Mesothelial cell of epicardium (in vitro differentiated cells): Measurements from ENCODE around the gene NUP188. TPM values are rescaled to one million over a fixed set of nuclear protein-coding genes. Genes with fewer than 3 reads are reported as not detected.
"Not testable (repeated sequence)": the region's sequence is repeated elsewhere in the genome, so short reads cannot be mapped to it uniquely, and the experiment has no call there.

Source experiments
- DNase-seq, 2 experiments: peaks; one replicate each; pipeline ENCODE4 v3.0.0; 2021; ENCODE audit warnings: low spot score in 2 of 2; ENCODE audit not compliant: unreplicated experiment in 2 of 2
- H3K27ac Mint-ChIP-seq: 2 replicates; pipeline ENCODE4 v1.8.0; 2021; ENCODE audit warnings: mixed read lengths
- H3K27me3 Mint-ChIP-seq: 2 replicates; pipeline ENCODE4 v1.8.0; 2021; ENCODE audit warnings: low read depth, mixed read lengths
- H3K36me3 Mint-ChIP-seq: 2 replicates; pipeline ENCODE4 v1.8.0; 2021; ENCODE audit warnings: mixed read lengths
- H3K4me1 Mint-ChIP-seq: 2 replicates; pipeline ENCODE4 v1.8.0; 2021; ENCODE audit warnings: mixed read lengths
- H3K4me3 Mint-ChIP-seq: 2 replicates; pipeline ENCODE4 v1.8.0; 2021; ENCODE audit warnings: mild to moderate bottlenecking, moderate library complexity, mixed read lengths
- H3K9me3 Mint-ChIP-seq: 2 replicates; pipeline ENCODE4 v1.8.0; 2021; ENCODE audit warnings: mixed read lengths
- total RNA-seq: library from RNA; stranded (reverse); gene quantifications from 3 replicates; pipeline ENCODE4 v1.2.1, GENCODE V29; 2021
- TF ChIP-seq, protein P1 (sequence below): fragments of 200-600 bp; sonication (generic); IDR thresholded peaks from one replicate; pipeline ENCODE4 v1.5.0; 2021; ENCODE audit warnings: antibody characterized with exemption; ENCODE audit not compliant: unreplicated experiment

Gene NUP188
- total RNA-seq, 1 donor from 2014 or later: 56.6 TPM

DNA sequence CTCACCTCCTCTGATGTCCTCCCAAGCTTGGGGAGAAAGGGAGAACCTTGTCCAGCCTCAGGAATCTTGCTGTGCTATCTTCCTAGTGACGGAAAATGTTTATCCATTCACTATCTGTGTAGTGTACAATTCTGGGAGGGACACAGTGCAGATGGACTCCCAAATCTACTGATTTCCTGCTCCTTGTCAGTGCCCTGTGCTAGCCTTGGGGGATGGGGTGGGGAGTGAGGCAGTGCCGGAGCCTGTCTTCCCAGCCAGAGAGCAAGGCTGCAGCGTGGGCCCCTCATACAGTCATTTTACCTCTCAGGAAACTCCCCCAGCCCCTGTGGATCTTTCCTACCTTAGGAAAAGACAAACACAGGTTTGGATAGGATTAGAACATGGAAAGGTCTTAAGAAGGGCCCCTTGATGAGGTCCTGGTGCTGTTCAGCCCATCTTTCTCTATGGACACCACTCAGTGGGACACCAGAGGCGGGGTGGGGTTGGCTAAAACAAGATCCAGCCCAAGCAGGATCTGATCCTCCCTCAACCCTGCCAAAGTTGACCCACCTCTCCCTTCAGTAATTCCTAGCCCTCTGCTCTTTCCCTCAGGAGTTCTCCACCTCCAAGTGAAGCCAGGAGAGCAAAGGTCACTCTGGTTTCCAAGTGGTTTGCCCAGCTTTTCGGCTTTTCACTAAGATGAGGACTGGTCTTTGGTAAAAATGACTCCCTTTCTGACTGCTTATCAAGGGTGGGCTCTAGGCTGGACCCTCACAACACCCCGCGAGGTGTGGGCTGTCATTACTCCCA is 3.5 kb upstream of the NUP188 start:
- no peaks in the 10 kb centered on the region for H3K9me3 Mint-ChIP-seq
- peak overlapping the region; percentile 25 for H3K27ac Mint-ChIP-seq
- H3K4me3 Mint-ChIP-seq: no peak overlapping the region
- peaks cover 19% of the 10 kb centered on the region for H3K4me1 Mint-ChIP-seq
- H3K27me3 Mint-ChIP-seq: no peaks in the 10 kb centered on the region
- peaks cover 7% of the 10 kb centered on the region for H3K36me3 Mint-ChIP-seq
- TF ChIP-seq, protein P1, sequence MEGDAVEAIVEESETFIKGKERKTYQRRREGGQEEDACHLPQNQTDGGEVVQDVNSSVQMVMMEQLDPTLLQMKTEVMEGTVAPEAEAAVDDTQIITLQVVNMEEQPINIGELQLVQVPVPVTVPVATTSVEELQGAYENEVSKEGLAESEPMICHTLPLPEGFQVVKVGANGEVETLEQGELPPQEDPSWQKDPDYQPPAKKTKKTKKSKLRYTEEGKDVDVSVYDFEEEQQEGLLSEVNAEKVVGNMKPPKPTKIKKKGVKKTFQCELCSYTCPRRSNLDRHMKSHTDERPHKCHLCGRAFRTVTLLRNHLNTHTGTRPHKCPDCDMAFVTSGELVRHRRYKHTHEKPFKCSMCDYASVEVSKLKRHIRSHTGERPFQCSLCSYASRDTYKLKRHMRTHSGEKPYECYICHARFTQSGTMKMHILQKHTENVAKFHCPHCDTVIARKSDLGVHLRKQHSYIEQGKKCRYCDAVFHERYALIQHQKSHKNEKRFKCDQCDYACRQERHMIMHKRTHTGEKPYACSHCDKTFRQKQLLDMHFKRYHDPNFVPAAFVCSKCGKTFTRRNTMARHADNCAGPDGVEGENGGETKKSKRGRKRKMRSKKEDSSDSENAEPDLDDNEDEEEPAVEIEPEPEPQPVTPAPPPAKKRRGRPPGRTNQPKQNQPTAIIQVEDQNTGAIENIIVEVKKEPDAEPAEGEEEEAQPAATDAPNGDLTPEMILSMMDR: no peak
- no peak for DNase-seq

DNA sequence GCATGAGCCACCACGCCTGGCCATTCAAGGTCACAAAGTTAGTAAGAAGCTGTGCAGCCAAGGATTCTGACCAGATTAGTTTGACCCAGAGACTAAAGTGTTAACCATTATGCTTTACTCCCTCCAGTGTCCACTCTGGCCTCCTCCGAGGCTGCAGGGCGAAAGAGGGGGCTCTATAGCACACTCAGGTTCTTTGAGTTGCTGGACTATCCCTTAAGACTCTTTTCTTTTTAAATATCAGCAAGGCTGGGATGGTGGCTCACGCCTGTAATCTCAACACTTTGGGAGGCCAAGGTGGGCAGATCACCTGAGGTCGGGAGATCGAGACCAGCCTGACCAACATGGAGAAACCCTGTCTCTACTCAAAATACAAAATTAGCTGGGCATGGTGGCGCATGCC is 2.5 kb upstream of the NUP188 start:
- DNase-seq, H3K36me3 Mint-ChIP-seq, H3K4me3 Mint-ChIP-seq, H3K27ac Mint-ChIP-seq, H3K9me3 Mint-ChIP-seq, H3K27me3 Mint-ChIP-seq: not testable (repeated sequence)
- H3K4me1 Mint-ChIP-seq: peaks cover 19% of the 10 kb centered on the region

DNA sequence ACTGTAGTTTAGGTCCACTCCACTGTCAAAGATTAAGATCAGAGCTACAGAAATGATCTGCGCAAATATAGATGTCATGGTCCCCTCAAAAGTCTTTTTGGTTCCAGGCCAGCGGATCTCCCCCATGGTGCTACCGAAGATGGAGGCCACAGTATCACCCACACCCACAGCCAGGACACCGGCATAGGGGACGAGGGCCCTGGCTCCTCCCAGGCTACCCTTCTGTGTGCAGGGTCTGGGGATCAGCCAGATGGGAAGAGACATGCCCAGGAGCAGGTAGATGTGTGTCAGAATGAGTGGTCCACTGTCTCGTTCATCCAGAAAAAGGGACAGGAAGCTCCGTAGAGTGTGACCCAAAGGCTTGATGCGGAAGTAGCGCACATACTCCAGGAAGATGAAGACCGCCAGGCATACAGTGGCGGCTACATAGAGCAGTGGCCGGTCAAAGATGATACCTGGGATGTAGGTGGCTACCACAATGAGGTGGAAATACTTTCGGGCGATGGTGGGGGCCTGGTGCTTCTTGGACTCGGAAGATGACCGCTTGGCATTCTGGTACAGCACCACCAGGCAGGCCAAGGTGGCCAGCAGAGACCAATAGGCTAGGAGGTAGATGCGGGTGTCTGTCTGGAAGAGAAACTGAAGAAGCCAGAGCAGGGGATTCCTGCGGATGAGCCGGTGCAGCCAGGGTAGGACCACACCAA is 1.5 kb upstream of the NUP188 start:
- Mint-ChIP-seq H3K4me3 (peak overlapping the region; percentile 93), H3K36me3 (peaks cover 7% of the 10 kb centered on the region), H3K27me3 (no peaks in the 10 kb centered on the region), H3K27ac (peak overlapping the region; percentile 57), H3K4me1 (peaks cover 19% of the 10 kb centered on the region), H3K9me3 (no peaks in the 10 kb centered on the region)
- no peak for DNase-seq
- TF ChIP-seq, protein P1: no peak

DNA sequence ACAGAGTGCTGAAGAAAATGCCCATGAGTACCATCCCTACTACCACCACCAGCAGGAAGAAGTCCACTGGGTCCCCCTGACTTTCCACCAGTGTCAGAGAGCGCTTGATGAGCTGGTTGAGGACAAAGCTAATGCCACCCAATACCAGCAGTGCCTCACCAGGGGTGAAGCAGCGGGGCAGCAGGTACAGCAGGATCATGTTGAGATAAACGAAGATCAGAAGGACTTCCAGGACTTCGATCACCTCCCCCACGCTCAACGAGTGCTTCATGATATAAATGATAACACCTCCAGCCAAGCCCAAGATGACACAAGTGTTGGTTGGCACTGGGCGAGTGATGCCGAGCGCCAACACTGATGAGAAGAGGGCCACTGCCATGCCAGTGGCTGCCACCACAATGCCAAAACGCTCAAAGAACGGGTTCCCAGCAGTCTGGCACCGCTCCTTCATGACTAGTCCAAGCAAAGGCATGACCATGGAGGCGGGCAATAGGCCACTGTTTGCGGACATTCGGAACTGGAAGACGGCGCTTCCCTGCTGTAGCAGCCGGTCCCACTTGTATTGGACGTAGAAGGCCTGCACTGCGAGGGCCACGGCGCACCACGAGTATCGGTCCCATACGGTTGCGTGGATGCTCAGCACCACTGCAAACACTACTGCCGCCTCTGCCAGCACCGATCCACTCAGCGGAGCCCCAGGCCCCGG is 775 bp upstream of the NUP188 start:
- no peak for DNase-seq
- TF ChIP-seq, protein P1: no peak
- Mint-ChIP-seq H3K4me3 (peak overlapping the region; percentile 93), H3K27me3 (no peaks in the 10 kb centered on the region), H3K4me1 (peaks cover 19% of the 10 kb centered on the region), H3K9me3 (no peaks in the 10 kb centered on the region), H3K27ac (peak overlapping the region; percentile 97), H3K36me3 (peaks cover 9% of the 10 kb centered on the region)

DNA sequence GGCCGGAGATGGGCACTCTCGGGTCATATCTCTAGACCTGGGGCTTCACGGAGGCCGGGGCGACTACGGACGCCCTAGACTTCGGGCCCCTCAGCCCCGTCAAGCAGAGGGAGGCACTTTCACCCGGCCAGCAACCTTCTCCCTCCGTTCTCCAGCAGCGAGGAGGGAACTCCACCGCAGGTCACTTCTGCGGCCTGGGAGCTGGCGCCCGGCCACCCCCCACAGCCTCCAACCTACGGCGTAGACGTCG is 297 bp upstream of the NUP188 start:
- DNase-seq: no peak
- peaks cover 9% of the 10 kb centered on the region for H3K36me3 Mint-ChIP-seq
- TF ChIP-seq, protein P1: no peak
- H3K9me3 Mint-ChIP-seq: no peaks in the 10 kb centered on the region
- no peaks in the 10 kb centered on the region for H3K27me3 Mint-ChIP-seq
- H3K4me1 Mint-ChIP-seq: peaks cover 19% of the 10 kb centered on the region
- peak overlapping the region; percentile 97 for H3K27ac Mint-ChIP-seq
- peak overlapping the region; percentile 93 for H3K4me3 Mint-ChIP-seq

DNA sequence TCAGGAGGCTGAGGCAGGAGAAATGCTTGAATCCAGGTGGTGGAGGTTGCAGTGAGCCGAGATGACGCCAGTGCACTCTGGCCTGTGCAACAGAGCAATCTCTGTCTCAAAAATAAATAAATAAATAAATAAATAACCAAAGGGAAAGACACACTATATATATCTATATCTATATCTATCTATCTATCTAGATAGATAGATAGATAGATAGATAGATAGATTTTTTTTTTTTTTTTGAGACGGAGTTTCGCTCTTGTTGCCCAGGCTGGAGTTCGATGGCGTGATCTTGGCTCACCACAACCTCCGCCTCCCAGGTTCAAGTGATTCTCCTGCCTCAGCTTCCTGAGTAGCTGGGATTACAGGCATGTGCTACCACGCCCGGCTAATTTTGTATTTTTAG is 13.9 kb downstream of the NUP188 start:
- H3K27ac Mint-ChIP-seq, DNase-seq, H3K9me3 Mint-ChIP-seq, H3K4me1 Mint-ChIP-seq, H3K27me3 Mint-ChIP-seq, H3K4me3 Mint-ChIP-seq: not testable (repeated sequence)
- H3K36me3 Mint-ChIP-seq: peaks cover 10% of the 10 kb centered on the region
